ENCODE measurements around the gene GNAT3. TPM values are rescaled to one million over a fixed set of nuclear protein-coding genes. Genes with fewer than 3 reads are reported as not detected.

The GNAT3 gene
- total and polyA plus RNA-seq, 2 of the 8 experiments (the other 6 are each of a cell fraction or from before 2014, with no cell fraction given): not detected

DNA sequence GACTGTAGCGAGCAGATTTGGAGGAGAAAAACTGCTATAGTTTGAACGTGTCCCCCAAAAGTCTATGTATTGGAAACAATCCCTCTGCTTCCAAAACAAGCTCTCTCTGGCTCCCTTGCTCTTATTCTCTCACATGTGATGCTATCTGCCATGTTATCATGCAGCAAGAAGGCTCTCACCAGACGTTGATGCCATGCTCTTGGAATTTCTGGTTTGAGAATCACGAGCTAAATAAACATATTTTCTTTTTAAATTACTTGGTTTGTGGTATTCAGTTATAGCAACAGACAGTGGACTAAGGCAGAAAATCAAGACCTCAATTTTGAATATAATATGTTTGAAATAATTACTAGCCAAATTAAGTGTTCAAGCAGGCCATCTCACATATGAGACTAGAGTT is 17.5 kb upstream of the GNAT3 start:
- Histone ChIP-seq H3K9ac (replicated peaks in 1 of 4; ENCODE audit: extremely low read depth in 1 of 4, low read depth in 3 of 4, low read length in 3 of 4) (no peak overlapping the region), H2BK15ac (ENCODE audit: low read length) (no peak overlapping the region), H4K8ac (ENCODE audit: extremely low read depth, insufficient read depth, low read length) (no peak overlapping the region), H4K91ac (replicated peaks; ENCODE audit: insufficient read length, low read length) (no peak overlapping the region), H3K23ac (ENCODE audit: insufficient read length) (no peak overlapping the region), H3K18ac (ENCODE audit: extremely low read depth, low read length) (no peak overlapping the region), H3K4me1 (replicated peaks in 1 of 4; ENCODE audit: control insufficient read depth in 3 of 4, insufficient read depth in 4 of 4, low read length in 3 of 4) (no peaks in the 10 kb centered on the region), H3K27me3 (replicated peaks in 1 of 4; ENCODE audit: control insufficient read depth in 3 of 4, extremely low read depth in 1 of 4, insufficient read depth in 3 of 4, low read length in 3 of 4) (no peaks in the 10 kb centered on the region), H2AFZ (ENCODE audit: low read length) (no peak overlapping the region), H3K79me2 (ENCODE audit: control insufficient read depth in 1 of 2, insufficient read depth in 2 of 2, low read length in 2 of 2) (no peaks in the 10 kb centered on the region), H4K5ac (ENCODE audit: insufficient read length, low read depth, low read length) (no peak overlapping the region), H3K4me2 (ENCODE audit: insufficient read depth in 1 of 2, low read depth in 2 of 2, low read length in 2 of 2) (no peak overlapping the region), H2AK5ac (ENCODE audit: low read depth, low read length) (no peak overlapping the region), H2BK12ac (ENCODE audit: low read depth, low read length) (no peak overlapping the region), H3K56ac (replicated peaks; ENCODE audit: insufficient read length, low read depth, low read length) (no peak overlapping the region), H3K9me3 (ENCODE audit: insufficient read depth in 2 of 2, low read depth in 1 of 2, low read length in 1 of 2) (no peaks in the 10 kb centered on the region), H3K36me3 (ENCODE audit: control insufficient read depth in 2 of 4, insufficient read depth in 4 of 4, low read length in 3 of 4) (no peaks in the 10 kb centered on the region), H2BK5ac (ENCODE audit: low read depth, low read length) (no peak overlapping the region), H4K20me1 (replicated peaks in 1 of 2; ENCODE audit: control insufficient read depth in 1 of 2, insufficient read depth in 2 of 2, low read length in 2 of 2) (no peaks in the 10 kb centered on the region), H2BK120ac (replicated peaks; ENCODE audit: low read depth, low read length) (no peak overlapping the region), H3K4ac (replicated peaks; ENCODE audit: insufficient read length, low read depth, low read length) (no peak overlapping the region), H3K14ac (ENCODE audit: insufficient read length) (no peak overlapping the region), H3K79me1 (ENCODE audit: low read depth, low read length) (no peaks in the 10 kb centered on the region), H2BK20ac (ENCODE audit: low read length) (no peak overlapping the region), H3K23me2 (ENCODE audit: low read depth, low read length) (no peaks in the 10 kb centered on the region; the same call in 1 of the 2 replicates), H3K27ac (ENCODE audit: low read depth, low read length) (no peak overlapping the region), H3K4me3 (ENCODE audit: extremely low read depth in 1 of 4, insufficient read depth in 2 of 4, low read depth in 3 of 4, low read length in 4 of 4) (no peak overlapping the region)
- no peak for DNase-seq (ENCODE audit: low read depth in 1 of 2, low spot score in 2 of 2)
- ChIA-PET POLR2A (ENCODE audit: partially characterized antibody) (no interaction called here), CTCF (ENCODE audit: partially characterized antibody) (interaction anchor here (2.0 kb wide), 1 partner anchor 10 kb away, joined by 8 read pairs; no protein-coding TSS in a partner anchor)
- FAIRE-seq: no peak
- 92% methylated on average over 4 of the region's 4 CpGs; no CpG with 5 or more reads in 1 of the 2 experiments for WGBS, 2 experiments (ENCODE audit: extremely low coverage in 1 of 2, insufficient coverage in 1 of 2, insufficient read length in 1 of 2, insufficient replicate concordance in 2 of 2, low coverage in 1 of 2, low lambda C conversion rate in 2 of 2, missing lambda C conversion rate in 1 of 2)
- no peak for TF ChIP-seq RBBP5 (IDR thresholded peaks at IDR 0.05; ENCODE audit: borderline replicate concordance, low read depth, low read length)
- TF ChIP-seq YY1 (IDR thresholded peaks at IDR 0.05; ENCODE audit: low read depth, low read length): no peak
- TF ChIP-seq POLR2A (IDR thresholded peaks at IDR 0.05; ENCODE audit: control extremely low read depth in 1 of 2, low read depth in 2 of 2, low read length in 2 of 2): no peak
- no peak for TF ChIP-seq KDM1A (IDR thresholded peaks at IDR 0.05; ENCODE audit: borderline replicate concordance, low read length)
- TF ChIP-seq, protein P1, sequence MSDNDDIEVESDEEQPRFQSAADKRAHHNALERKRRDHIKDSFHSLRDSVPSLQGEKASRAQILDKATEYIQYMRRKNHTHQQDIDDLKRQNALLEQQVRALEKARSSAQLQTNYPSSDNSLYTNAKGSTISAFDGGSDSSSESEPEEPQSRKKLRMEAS (IDR thresholded peaks at IDR 0.05): no peak
- TF ChIP-seq, protein P2, sequence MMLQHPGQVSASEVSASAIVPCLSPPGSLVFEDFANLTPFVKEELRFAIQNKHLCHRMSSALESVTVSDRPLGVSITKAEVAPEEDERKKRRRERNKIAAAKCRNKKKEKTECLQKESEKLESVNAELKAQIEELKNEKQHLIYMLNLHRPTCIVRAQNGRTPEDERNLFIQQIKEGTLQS (IDR thresholded peaks at IDR 0.05; ENCODE audit: insufficient read depth, low read depth, low read length): no peak
- TF ChIP-seq CBX8 (IDR thresholded peaks at IDR 0.05; ENCODE audit: borderline replicate concordance, low read depth, low read length): no peak
- TF ChIP-seq, protein P3, sequence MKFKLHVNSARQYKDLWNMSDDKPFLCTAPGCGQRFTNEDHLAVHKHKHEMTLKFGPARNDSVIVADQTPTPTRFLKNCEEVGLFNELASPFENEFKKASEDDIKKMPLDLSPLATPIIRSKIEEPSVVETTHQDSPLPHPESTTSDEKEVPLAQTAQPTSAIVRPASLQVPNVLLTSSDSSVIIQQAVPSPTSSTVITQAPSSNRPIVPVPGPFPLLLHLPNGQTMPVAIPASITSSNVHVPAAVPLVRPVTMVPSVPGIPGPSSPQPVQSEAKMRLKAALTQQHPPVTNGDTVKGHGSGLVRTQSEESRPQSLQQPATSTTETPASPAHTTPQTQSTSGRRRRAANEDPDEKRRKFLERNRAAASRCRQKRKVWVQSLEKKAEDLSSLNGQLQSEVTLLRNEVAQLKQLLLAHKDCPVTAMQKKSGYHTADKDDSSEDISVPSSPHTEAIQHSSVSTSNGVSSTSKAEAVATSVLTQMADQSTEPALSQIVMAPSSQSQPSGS (IDR thresholded peaks at IDR 0.05; ENCODE audit: low read length): no peak

All from H1 (cell line).